Nephron progenitor cell (in vitro differentiated cells): ENCODE measurements around the gene KDSR.
A peak's percentile ranks its signal among the peaks of the same experiment; 100 is the strongest.

Experiments
- DNase-seq: peaks from one replicate; pipeline ENCODE4 v3.0.0; 2021
- H3K27ac Mint-ChIP-seq: 2 replicates; pipeline ENCODE4 v1.8.0; 2021; ENCODE audit warnings: mild to moderate bottlenecking, moderate library complexity, mixed read lengths
- H3K27me3 Mint-ChIP-seq: 2 replicates; pipeline ENCODE4 v1.8.0; 2021; ENCODE audit warnings: mild to moderate bottlenecking, low read depth, mixed read lengths; ENCODE audit not compliant: poor library complexity
- H3K36me3 Mint-ChIP-seq: 2 replicates; pipeline ENCODE4 v1.8.0; 2021; ENCODE audit warnings: low read depth, mixed read lengths
- H3K4me1 Mint-ChIP-seq: 2 replicates; pipeline ENCODE4 v1.8.0; 2021; ENCODE audit warnings: mixed read lengths
- H3K4me3 Mint-ChIP-seq: 2 replicates; pipeline ENCODE4 v1.8.0; 2021; ENCODE audit warnings: mild to moderate bottlenecking, moderate library complexity, mixed read lengths
- H3K9me3 Mint-ChIP-seq: 2 replicates; pipeline ENCODE4 v1.8.0; 2021; ENCODE audit warnings: mild to moderate bottlenecking, moderate library complexity, mixed read lengths
- TF ChIP-seq, protein P1 (sequence below): fragments of 200-600 bp; sonication (generic); IDR thresholded peaks from 2 replicates; pipeline ENCODE4 v1.5.0; 2021; ENCODE audit warnings: antibody characterized with exemption

KDSR gene

DNA sequence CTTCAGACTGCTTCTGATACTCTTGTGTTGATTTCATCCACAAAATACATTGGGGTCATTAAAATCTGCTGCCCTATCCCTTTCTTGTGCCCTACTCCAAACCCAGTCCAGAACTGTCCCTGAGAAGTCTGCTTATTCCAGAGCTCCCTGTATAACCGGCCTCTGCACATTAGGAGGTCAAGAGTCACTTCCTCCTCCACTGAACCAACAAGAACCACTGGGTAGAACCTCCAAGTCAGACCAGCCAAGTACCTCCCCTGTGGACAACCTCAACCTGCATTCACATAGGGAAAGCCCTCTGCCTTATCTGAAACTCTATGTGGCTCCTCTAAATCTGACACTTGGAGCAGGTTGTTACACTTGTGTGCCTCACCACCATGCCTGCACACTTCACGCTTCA is 22.1 kb downstream of the KDSR start:
- peaks cover 3% of the 10 kb centered on the region for H3K27me3 Mint-ChIP-seq
- H3K9me3 Mint-ChIP-seq, result no peaks in the 10 kb centered on the region
- TF ChIP-seq, protein P1, sequence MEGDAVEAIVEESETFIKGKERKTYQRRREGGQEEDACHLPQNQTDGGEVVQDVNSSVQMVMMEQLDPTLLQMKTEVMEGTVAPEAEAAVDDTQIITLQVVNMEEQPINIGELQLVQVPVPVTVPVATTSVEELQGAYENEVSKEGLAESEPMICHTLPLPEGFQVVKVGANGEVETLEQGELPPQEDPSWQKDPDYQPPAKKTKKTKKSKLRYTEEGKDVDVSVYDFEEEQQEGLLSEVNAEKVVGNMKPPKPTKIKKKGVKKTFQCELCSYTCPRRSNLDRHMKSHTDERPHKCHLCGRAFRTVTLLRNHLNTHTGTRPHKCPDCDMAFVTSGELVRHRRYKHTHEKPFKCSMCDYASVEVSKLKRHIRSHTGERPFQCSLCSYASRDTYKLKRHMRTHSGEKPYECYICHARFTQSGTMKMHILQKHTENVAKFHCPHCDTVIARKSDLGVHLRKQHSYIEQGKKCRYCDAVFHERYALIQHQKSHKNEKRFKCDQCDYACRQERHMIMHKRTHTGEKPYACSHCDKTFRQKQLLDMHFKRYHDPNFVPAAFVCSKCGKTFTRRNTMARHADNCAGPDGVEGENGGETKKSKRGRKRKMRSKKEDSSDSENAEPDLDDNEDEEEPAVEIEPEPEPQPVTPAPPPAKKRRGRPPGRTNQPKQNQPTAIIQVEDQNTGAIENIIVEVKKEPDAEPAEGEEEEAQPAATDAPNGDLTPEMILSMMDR, result no peak
- DNase-seq, result no peak
- H3K4me3 Mint-ChIP-seq, result no peak overlapping the region
- H3K4me1 Mint-ChIP-seq, result peaks cover 7% of the 10 kb centered on the region
- H3K27ac Mint-ChIP-seq, result peak overlapping the region; percentile 73
- H3K36me3 Mint-ChIP-seq, result peaks cover 58% of the 10 kb centered on the region

DNA sequence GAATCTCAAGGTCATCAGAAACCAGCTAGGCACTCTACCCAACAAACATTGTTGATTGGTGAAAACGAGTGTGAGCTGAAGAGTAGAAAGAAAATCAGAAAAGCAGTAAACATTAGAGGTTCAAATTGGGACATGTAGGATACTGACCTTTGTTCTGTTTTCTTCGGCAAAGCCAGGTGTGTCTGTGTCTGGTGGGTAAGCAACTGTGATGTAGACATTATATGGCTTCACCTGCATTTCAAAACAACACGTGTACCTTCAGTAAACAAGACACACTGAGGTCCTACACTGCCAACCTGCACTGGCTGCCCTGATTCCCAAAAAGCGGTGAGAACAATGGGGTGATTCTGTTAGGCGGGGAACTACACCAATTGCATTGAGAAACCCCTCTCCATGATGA is 22.7 kb downstream of the KDSR start:
- H3K27ac Mint-ChIP-seq, result no peak overlapping the region

DNA sequence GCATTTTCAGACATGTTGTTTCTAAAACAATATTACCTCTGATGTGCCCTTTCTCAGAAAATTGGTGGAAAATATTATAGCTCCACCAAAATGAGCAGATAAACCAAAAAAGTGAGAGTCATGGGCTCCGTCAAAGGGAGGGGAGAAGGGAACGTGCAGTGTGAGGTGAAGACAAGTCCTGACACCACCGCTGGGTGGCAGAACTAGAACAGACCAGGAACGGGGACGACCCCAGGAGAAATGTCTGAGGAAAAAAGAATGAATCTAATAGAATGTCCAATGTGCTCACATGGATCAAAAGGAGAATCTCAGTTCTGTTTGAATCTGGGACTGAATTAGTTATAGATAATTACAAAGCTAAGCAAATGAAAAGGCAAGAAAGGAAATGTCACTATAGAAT is 24.8 kb downstream of the KDSR start:
- no peak overlapping the region for H3K4me3 Mint-ChIP-seq
- peak; percentile 53 for DNase-seq
- peaks cover 56% of the 10 kb centered on the region for H3K36me3 Mint-ChIP-seq
- no peaks in the 10 kb centered on the region for H3K27me3 Mint-ChIP-seq
- H3K9me3 Mint-ChIP-seq, result no peaks in the 10 kb centered on the region
- H3K4me1 Mint-ChIP-seq, result peaks cover 7% of the 10 kb centered on the region
- TF ChIP-seq, protein P1, result peak; percentile 55
- no peak overlapping the region for H3K27ac Mint-ChIP-seq

More for the DNA sequence above, 22.7 kb downstream of the KDSR start:
- peaks cover 3% of the 10 kb centered on the region for H3K27me3 Mint-ChIP-seq
- no peak overlapping the region for H3K4me3 Mint-ChIP-seq
- TF ChIP-seq, protein P1, result no peak
- H3K4me1 Mint-ChIP-seq, result peaks cover 7% of the 10 kb centered on the region
- H3K36me3 Mint-ChIP-seq, result peaks cover 56% of the 10 kb centered on the region
- H3K9me3 Mint-ChIP-seq, result no peaks in the 10 kb centered on the region
- DNase-seq, result no peak

DNA sequence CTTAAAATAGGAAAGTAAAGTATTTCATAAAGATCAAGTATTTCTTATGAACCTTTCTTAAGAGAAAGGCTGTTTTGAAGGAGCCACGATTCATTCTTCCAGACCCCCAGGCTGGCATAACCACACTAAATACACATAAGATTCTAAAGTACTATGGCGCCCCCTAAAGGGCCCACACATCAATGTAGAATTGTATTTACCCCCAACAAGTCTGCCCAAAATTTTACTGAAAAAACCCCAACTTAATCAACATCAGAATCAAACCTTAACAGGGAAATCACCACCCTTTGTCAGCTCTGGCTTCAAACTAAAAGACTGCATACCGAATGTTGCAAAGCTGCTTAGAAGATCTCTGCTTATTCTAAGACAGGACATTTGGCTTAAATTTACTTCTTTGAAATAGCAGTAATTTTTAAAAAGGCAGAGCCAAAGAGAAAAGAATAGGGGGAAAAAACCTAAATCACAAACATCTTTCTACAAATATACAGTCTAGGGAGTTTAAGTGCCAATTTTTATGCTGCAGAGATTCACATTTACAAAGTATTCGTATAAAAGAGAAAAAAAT is 27.0 kb downstream of the KDSR start:
- peaks cover 3% of the 10 kb centered on the region for H3K4me1 Mint-ChIP-seq
- H3K27ac Mint-ChIP-seq, result no peak overlapping the region
- TF ChIP-seq, protein P1, result peak; percentile 73
- peaks cover 63% of the 10 kb centered on the region for H3K36me3 Mint-ChIP-seq
- peak; percentile 57 for DNase-seq
- no peaks in the 10 kb centered on the region for H3K27me3 Mint-ChIP-seq
- H3K4me3 Mint-ChIP-seq, result no peak overlapping the region
- H3K9me3 Mint-ChIP-seq, result no peaks in the 10 kb centered on the region

DNA sequence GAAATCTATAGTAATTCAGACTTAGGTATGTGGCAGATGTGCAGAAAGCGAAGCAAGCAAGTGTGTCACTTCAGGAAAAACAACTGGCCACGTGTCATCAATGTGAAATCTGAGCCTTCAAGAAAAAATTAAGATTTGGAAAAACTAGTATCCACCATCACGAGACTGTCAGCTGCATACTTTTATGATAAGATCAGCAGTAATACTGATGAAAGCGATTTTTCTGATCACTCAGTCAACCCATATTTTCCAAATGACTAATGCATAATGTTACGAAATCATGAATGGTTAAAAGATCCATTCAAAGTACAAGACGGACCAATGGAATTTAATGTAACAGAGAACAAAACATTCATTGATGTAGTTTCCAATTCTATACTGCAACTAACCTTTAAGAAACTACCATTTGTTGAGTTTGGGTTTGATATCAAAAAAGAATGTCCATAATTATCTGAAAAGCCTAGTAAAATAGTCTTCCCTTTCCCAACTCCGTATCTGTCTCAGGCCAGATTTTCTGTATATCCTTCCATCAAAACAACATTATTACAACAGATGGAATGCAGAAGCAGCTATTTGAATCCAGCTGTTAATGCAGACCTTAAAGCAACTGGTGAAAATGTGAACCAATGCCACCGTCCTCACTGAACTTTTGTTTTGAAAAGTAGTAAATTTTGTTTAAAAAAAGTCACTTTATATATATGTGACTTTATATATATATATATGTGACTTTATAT is 30.5 kb downstream of the KDSR start:
- Mint-ChIP-seq H3K9me3 (no peaks in the 10 kb centered on the region), H3K27ac (no peak overlapping the region), H3K27me3 (no peaks in the 10 kb centered on the region), H3K4me1 (no peaks in the 10 kb centered on the region), H3K4me3 (no peak overlapping the region), H3K36me3 (peaks cover 73% of the 10 kb centered on the region)
- no peak for DNase-seq
- TF ChIP-seq, protein P1, result no peak

DNA sequence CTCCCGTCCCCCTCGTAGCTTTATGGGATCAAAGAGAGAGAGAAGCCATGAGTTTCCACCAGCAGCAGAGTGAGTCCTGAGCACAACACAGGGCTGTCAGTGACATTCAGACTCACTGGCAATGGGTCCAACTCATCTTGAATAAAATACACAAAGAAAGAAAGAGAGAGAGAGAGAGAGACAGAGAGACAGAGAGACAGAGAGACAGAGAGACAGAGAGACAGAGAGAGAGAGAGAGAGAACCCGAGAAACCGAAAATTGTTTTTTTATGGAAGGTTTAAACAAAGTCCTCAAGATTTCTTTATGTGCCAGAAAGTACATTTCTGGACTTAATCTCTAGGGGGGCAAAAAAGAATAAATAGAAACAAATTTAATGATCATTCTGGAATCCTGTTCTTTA is 35.9 kb downstream of the KDSR start:
- TF ChIP-seq, protein P1, result no peak
- no peaks in the 10 kb centered on the region for H3K4me1 Mint-ChIP-seq
- peaks cover 51% of the 10 kb centered on the region for H3K36me3 Mint-ChIP-seq
- no peak overlapping the region for H3K27ac Mint-ChIP-seq
- H3K9me3 Mint-ChIP-seq, result no peaks in the 10 kb centered on the region
- no peak for DNase-seq
- H3K4me3 Mint-ChIP-seq, result no peak overlapping the region
- peaks cover 6% of the 10 kb centered on the region for H3K27me3 Mint-ChIP-seq
